Psoas muscle (tissue), 8 donors: ENCODE results near the gene TCHP. TPM values are rescaled to one million over a fixed set of nuclear protein-coding genes. Genes with fewer than 3 reads are reported as not detected.

Source experiments
- ATAC-seq, 4 donors: fragments of 200-7000 bp; cut with Tn5 transposase; one replicate each; pipeline ENCODE4 v1.9.1; 2020; ENCODE audit warnings: moderate library complexity in 3 of 4, mild to moderate bottlenecking in 2 of 4
- DNase-seq, 2 donors: peaks; one replicate each; pipeline ENCODE4 v3.0.0-alpha.2; 2020
- H3K27ac ChIP-seq: fragments of 200-600 bp; one replicate; pipeline ENCODE4 v1.8.0; 2022
- H3K27me3 ChIP-seq, 3 donors: fragments of 200-600 bp in 1 of 3; one replicate each; pipeline versions ENCODE4 v1.6.1 to v1.8.0; 2013 to 2022; ENCODE audit warnings: low read length in 2 of 3, mild to moderate bottlenecking in 2 of 3, moderate library complexity in 1 of 3; ENCODE audit not compliant: insufficient read depth in 3 of 3
- H3K36me3 ChIP-seq, 2 donors: fragments of 200-600 bp in 1 of 2; one replicate each; pipeline versions ENCODE4 v1.6.1 to v1.8.0; 2013 to 2022; ENCODE audit warnings: low read depth in 1 of 2, mild to moderate bottlenecking in 1 of 2, moderate library complexity in 1 of 2; ENCODE audit not compliant: insufficient read depth in 1 of 2
- H3K4me1 ChIP-seq: fragments of 200-600 bp; one replicate; pipeline ENCODE4 v1.8.0; 2022
- H3K4me3 ChIP-seq: fragments of 200-600 bp; one replicate; pipeline ENCODE4 v1.8.0; 2022; ENCODE audit warnings: mild to moderate bottlenecking
- H3K9me3 ChIP-seq: fragments of 200-600 bp; one replicate; pipeline ENCODE4 v1.8.0; 2022
- CTCF ChIP-seq: fragments of 200-600 bp; IDR thresholded peaks from one replicate; pipeline ENCODE4 v1.8.0; 2022; ENCODE audit warnings: antibody characterized with exemption
- WGBS, 3 donors: extraction: QIAGEN DNeasy Blood & Tissue Kit; methylation state at CpG; one replicate each; pipeline versions ENCODE4 v1.1.6 to v1.1.7; 2013; 5-methylcytosine and 5-hydroxymethylcytosine counted together
- intact Hi-C, 2 donors: fragments of 100-400 bp; cut with DNase I; formaldehyde crosslinking; loops; one replicate each; pipeline versions ENCODE4 v1.11.0 to v1.14.2; 2022
- polyA plus RNA-seq, 3 donors: library from polyadenylated mRNA; stranded (reverse); fragments of 200-250 nt; gene quantifications; one replicate each; pipeline ENCODE4 v1.2.3, GENCODE V29; 2013
- total RNA-seq, 4 donors: library from RNA; stranded (reverse); fragmentation: NEBNext Ultra II Directional in 2 of 4; extraction: Animal tissue kit (Norgen Biotek cat#: 25700) in 2 of 4; gene quantifications; one replicate each; pipeline versions ENCODE4 v1.2.1 to v1.2.4, GENCODE V29; 2021 to 2023
- donor health status: healthy with polysubstance abuse.
- donor health status: DM: no; HTN: no; CAD: no; lungs with moderate emphysema.
- donor health status: Bipolar disorder and iron deficiency.
- donor health status: healthy.
- donor health status: DM: yes; HTN: yes; CAD: no.
- donor health status: DM: no; HTN: no; CAD: no.
- donor health status: DM: no; HTN: no; CAD: no.
- donor health status: DM: yes; HTN: yes; CAD: no.

The TCHP gene
- total and polyA plus RNA-seq, 7 donors: 4.5 to 14.8 (median 8.2) TPM

- peaks cover 12 to 96% of the 10 kb centered on the region in 2 donors for H3K36me3 ChIP-seq
- no peaks in the 10 kb centered on the region for H3K27me3 ChIP-seq
- H3K4me1 ChIP-seq: no peaks in the 10 kb centered on the region
- no peak for ATAC-seq
- no peak for TF ChIP-seq CTCF
- no peak for DNase-seq
- 91 to 98% (median 98%) methylated on average over 2 of the region's 2 CpGs for WGBS, 3 donors
- H3K9me3 ChIP-seq: no peaks in the 10 kb centered on the region
- H3K27ac ChIP-seq: no peak overlapping the region
- H3K4me3 ChIP-seq: no peak overlapping the region
- intact Hi-C loops: no loop called here
Measured at GRCh38 chr12:109939504-109939903, 39.4 kb downstream of the TCHP start.

GRCh38 chr12:109940339-109940923 is 40.4 kb downstream of the TCHP start:
- no peak for ATAC-seq
- H3K27me3 ChIP-seq: no peaks in the 10 kb centered on the region
- intact Hi-C loops: no loop called here
- no peaks in the 10 kb centered on the region for H3K4me1 ChIP-seq
- no peak for TF ChIP-seq CTCF
- no peaks in the 10 kb centered on the region for H3K9me3 ChIP-seq
- no peak overlapping the region for H3K27ac ChIP-seq
- H3K36me3 ChIP-seq: peaks cover 12 to 95% of the 10 kb centered on the region in 2 donors
- DNase-seq: no peak
- 91 to 94% (median 93%) methylated on average over 6 of the region's 6 CpGs for WGBS, 3 donors
- no peak overlapping the region for H3K4me3 ChIP-seq

GRCh38 chr12:109943811-109944210 is 43.7 kb downstream of the TCHP start:
- H3K4me1 ChIP-seq: peaks cover 18% of the 10 kb centered on the region
- intact Hi-C loops: no loop called here

GRCh38 chr12:109944561-109945359 is 44.7 kb downstream of the TCHP start:
- H3K9me3 ChIP-seq: no peaks in the 10 kb centered on the region
- no peak overlapping the region for H3K27ac ChIP-seq
- H3K4me1 ChIP-seq: peaks cover 27% of the 10 kb centered on the region
- TF ChIP-seq CTCF: no peak
- no peak overlapping the region for H3K4me3 ChIP-seq
- DNase-seq (no peak), ATAC-seq (no peak)
- H3K27me3 ChIP-seq: no peaks in the 10 kb centered on the region
- intact Hi-C loops: no loop called here
- whole genome bisulfite sequencing, 3 donors: 47 to 54% (median 49%) methylated on average over 17 of the region's 17 CpGs
- H3K36me3 ChIP-seq: peaks cover 3 to 72% of the 10 kb centered on the region in 2 donors

More at GRCh38 chr12:109943811-109944210, 43.7 kb downstream of the TCHP start:
- Histone ChIP-seq H3K36me3 (peaks cover 3 to 73% of the 10 kb centered on the region in 2 donors), H3K27ac (no peak overlapping the region), H3K27me3 (no peaks in the 10 kb centered on the region), H3K9me3 (no peaks in the 10 kb centered on the region), H3K4me3 (no peak overlapping the region)
- WGBS, 3 donors: 83 to 90% (median 86%) methylated on average over 7 of the region's 7 CpGs
- DNase-seq: no peak
- TF ChIP-seq CTCF: no peak
- ATAC-seq: no peak
